Measurements from ENCODE around the gene USP17L12. TPM values are rescaled to one million over a fixed set of nuclear protein-coding genes. Genes with fewer than 3 reads are reported as not detected.
"Not testable (repeated sequence)": the region's sequence is repeated elsewhere in the genome, so short reads cannot be mapped to it uniquely, and the experiment has no call there.

USP17L12 gene
- total and polyA plus RNA-seq, 2 experiments from 2014 or later = not detected

DNA sequence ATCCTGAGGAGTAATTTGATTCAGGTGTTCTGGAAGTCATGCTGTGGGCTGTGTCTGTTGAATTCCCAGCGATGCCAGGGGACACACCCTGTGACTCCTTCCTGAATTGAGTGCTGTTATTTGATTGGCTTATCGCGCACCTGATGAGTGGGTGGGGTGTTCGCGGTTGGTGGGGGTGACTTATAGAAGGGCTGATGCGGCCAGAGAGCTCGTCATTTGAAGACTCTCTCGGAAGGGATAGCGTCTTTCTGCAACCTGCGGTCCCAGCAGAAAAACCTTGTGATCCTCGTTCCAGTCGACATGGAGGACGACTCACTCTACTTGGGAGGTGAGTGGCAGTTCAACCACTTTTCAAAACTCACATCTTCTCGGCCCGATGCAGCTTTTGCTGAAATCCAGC is 47.4 kb downstream of the USP17L12 start, which contains the start of gene USP17L22:
Gene USP17L22 (plus strand): TSS at position 301 of the 400 bp plus-strand sequence. CDS start 0 bp downstream, at position 301.
- not testable (repeated sequence) for H3K27me3 ChIP-seq; H3K4me3 ChIP-seq; H3K36me3 ChIP-seq; DNase-seq (ENCODE audit: low read depth in 1 of 2, low spot score in 1 of 2); H3K9me3 ChIP-seq (ENCODE audit: low read depth); H3K27ac ChIP-seq; H3K4me1 ChIP-seq (ENCODE audit: low read depth)

Other genes with a start within 250 kb of the USP17L12 start
- gene FAM90A26, start 49.7 kb upstream of the USP17L12 start, total RNA-seq = not detected in 2 replicates
- not detected in 2 replicates for gene FAM90A26, start 49.7 kb upstream of the USP17L12 start, polyA plus RNA-seq
- gene USP17L10, start 9.5 kb upstream of the USP17L12 start, total RNA-seq = not detected in 2 replicates
- not detected in 2 replicates for gene USP17L10, start 9.5 kb upstream of the USP17L12 start, polyA plus RNA-seq
- gene USP17L11, start 4.7 kb upstream of the USP17L12 start, total RNA-seq = not detected in 2 replicates
- gene USP17L11, start 4.7 kb upstream of the USP17L12 start, polyA plus RNA-seq = not detected in 2 replicates
- not detected in 2 replicates for gene USP17L13, start 4.7 kb downstream of the USP17L12 start, total RNA-seq
- gene USP17L13, start 4.7 kb downstream of the USP17L12 start, polyA plus RNA-seq = not detected in 2 replicates
- not detected in 2 replicates for gene USP17L15, start 14.2 kb downstream of the USP17L12 start, total RNA-seq
- not detected in 2 replicates for gene USP17L15, start 14.2 kb downstream of the USP17L12 start, polyA plus RNA-seq
- gene USP17L17, start 23.7 kb downstream of the USP17L12 start, total RNA-seq = not detected in 2 replicates
- gene USP17L17, start 23.7 kb downstream of the USP17L12 start, polyA plus RNA-seq = not detected in 2 replicates
- not detected in 2 replicates for gene USP17L18, start 28.5 kb downstream of the USP17L12 start, total RNA-seq
- gene USP17L18, start 28.5 kb downstream of the USP17L12 start, polyA plus RNA-seq = not detected in 2 replicates
- not detected in 2 replicates for gene USP17L19, start 33.2 kb downstream of the USP17L12 start, total RNA-seq
- not detected in 2 replicates for gene USP17L19, start 33.2 kb downstream of the USP17L12 start, polyA plus RNA-seq
- gene USP17L20, start 38.0 kb downstream of the USP17L12 start, total RNA-seq = not detected in 2 replicates
- not detected in 2 replicates for gene USP17L20, start 38.0 kb downstream of the USP17L12 start, polyA plus RNA-seq
- not detected in 2 replicates for gene USP17L21, start 42.7 kb downstream of the USP17L12 start, total RNA-seq
- gene USP17L21, start 42.7 kb downstream of the USP17L12 start, polyA plus RNA-seq = not detected in 2 replicates
- gene USP17L22, start 47.5 kb downstream of the USP17L12 start, total RNA-seq = not detected in 2 replicates
- not detected in 2 replicates for gene USP17L22, start 47.5 kb downstream of the USP17L12 start, polyA plus RNA-seq
- gene USP17L24, start 105.0 kb downstream of the USP17L12 start, total RNA-seq = not detected in 2 replicates
- gene USP17L24, start 105.0 kb downstream of the USP17L12 start, polyA plus RNA-seq = not detected in 2 replicates
- not detected in 2 replicates for gene USP17L25, start 109.8 kb downstream of the USP17L12 start, total RNA-seq
- gene USP17L25, start 109.8 kb downstream of the USP17L12 start, polyA plus RNA-seq = not detected in 2 replicates
- gene USP17L26, start 114.5 kb downstream of the USP17L12 start, total RNA-seq = not detected in 2 replicates
- not detected in 2 replicates for gene USP17L26, start 114.5 kb downstream of the USP17L12 start, polyA plus RNA-seq
- not detected in 2 replicates for gene USP17L5, start 119.3 kb downstream of the USP17L12 start, total RNA-seq
- not detected in 2 replicates for gene USP17L5, start 119.3 kb downstream of the USP17L12 start, polyA plus RNA-seq
- not detected in 2 replicates for gene USP17L27, start 124.0 kb downstream of the USP17L12 start, total RNA-seq
- gene USP17L27, start 124.0 kb downstream of the USP17L12 start, polyA plus RNA-seq = not detected in 2 replicates
- gene USP17L28, start 128.7 kb downstream of the USP17L12 start, total RNA-seq = not detected in 2 replicates
- gene USP17L28, start 128.7 kb downstream of the USP17L12 start, polyA plus RNA-seq = not detected in 2 replicates
- not detected in 2 replicates for gene USP17L29, start 133.5 kb downstream of the USP17L12 start, total RNA-seq
- gene USP17L29, start 133.5 kb downstream of the USP17L12 start, polyA plus RNA-seq = not detected in 2 replicates
- not detected in 2 replicates for gene USP17L30, start 143.0 kb downstream of the USP17L12 start, total RNA-seq
- gene USP17L30, start 143.0 kb downstream of the USP17L12 start, polyA plus RNA-seq = not detected in 2 replicates
- gene DEFB131A, start 224.3 kb downstream of the USP17L12 start, total RNA-seq = not detected in 2 replicates
- not detected in 2 replicates for gene DEFB131A, start 224.3 kb downstream of the USP17L12 start, polyA plus RNA-seq

All from cardiac muscle cell (in vitro differentiated cells and primary cell).